Muscle of leg (tissue), 11 donors: Measurements from ENCODE around the gene HS1BP3. TPM values are rescaled to one million over a fixed set of nuclear protein-coding genes. Genes with fewer than 3 reads are reported as not detected.

Experiments used
- DNase-seq: peaks from one replicate; pipeline ENCODE4 v3.0.0; 2013
- H3K27ac ChIP-seq: one replicate; pipeline ENCODE4 v1.5.1; 2013; ENCODE audit warnings: mild to moderate bottlenecking, low read length, control low read depth
- H3K27me3 ChIP-seq: one replicate; pipeline ENCODE4 v1.6.1; 2013; ENCODE audit warnings: low read length; ENCODE audit not compliant: control insufficient read depth, insufficient read depth
- H3K36me3 ChIP-seq: one replicate; pipeline ENCODE4 v1.6.1; 2013; ENCODE audit warnings: low read length; ENCODE audit not compliant: control insufficient read depth, insufficient read depth
- H3K4me1 ChIP-seq: one replicate; pipeline ENCODE4 v1.6.1; 2013; ENCODE audit warnings: low read length; ENCODE audit not compliant: control insufficient read depth, insufficient read depth
- H3K4me3 ChIP-seq: one replicate; pipeline ENCODE4 v1.5.1; 2013; ENCODE audit warnings: low read length, control low read depth
- H3K9me3 ChIP-seq: replicated peaks from 2 replicates; pipeline ENCODE4 v1.6.1; 2013; ENCODE audit warnings: low read depth, low read length; ENCODE audit not compliant: control insufficient read depth
- WGBS: methylation state at CpG from one replicate; pipeline ENCODE4 v1.1.5; 2013; ENCODE audit warnings: missing lambda C conversion rate; ENCODE audit not compliant: insufficient coverage; 5-methylcytosine and 5-hydroxymethylcytosine counted together
- polyA plus RNA-seq, 8 donors: library from polyadenylated mRNA; unstranded; fragments of 120-200 nt; gene quantifications; one replicate each; pipeline versions ENCODE4 v1.2.1 to v1.2.3, GENCODE V29; 2013; ENCODE audit warnings: inconsistent platforms in 1 of 8, low replicate concordance in 1 of 8; ENCODE audit not compliant: insufficient read length in 8 of 8, insufficient read depth in 1 of 8
- total RNA-seq: library from RNA; stranded (reverse); fragments of 120-200 nt; gene quantifications from one replicate; pipeline ENCODE4 v1.2.4, GENCODE V29; 2013

Gene HS1BP3
- total and polyA plus RNA-seq, 9 donors, result 7.1 to 11.5 (median 9.8) TPM

- H3K27ac ChIP-seq, result no peak overlapping the region
- peaks cover 51% of the 10 kb centered on the region for H3K4me1 ChIP-seq
Measured at GRCh38 chr2:20593072-20594034, 57.5 kb downstream of the HS1BP3 start.

GRCh38 chr2:20592106-20593071, 58.5 kb downstream of the HS1BP3 start:
- Histone ChIP-seq H3K36me3 (no peaks in the 10 kb centered on the region), H3K4me3 (no peak overlapping the region), H3K9me3 (no peaks in the 10 kb centered on the region), H3K4me1 (peaks cover 46% of the 10 kb centered on the region), H3K27me3 (no peaks in the 10 kb centered on the region), H3K27ac (no peak overlapping the region)
- no peak for DNase-seq
- WGBS, result 77% methylated on average over 18 of the region's 22 CpGs

More at GRCh38 chr2:20593072-20594034, 57.5 kb downstream of the HS1BP3 start:
- DNase-seq, result no peak
- Histone ChIP-seq H3K9me3 (no peaks in the 10 kb centered on the region), H3K4me3 (no peak overlapping the region), H3K36me3 (no peaks in the 10 kb centered on the region), H3K27me3 (no peaks in the 10 kb centered on the region)
- 76% methylated on average over 16 of the region's 18 CpGs for WGBS

GRCh38 chr2:20590704-20591515, 60.0 kb downstream of the HS1BP3 start:
- DNase-seq, result peak; percentile 65
- WGBS, result 67% methylated on average over 9 of the region's 11 CpGs
- peaks cover 47% of the 10 kb centered on the region for H3K4me1 ChIP-seq
- no peaks in the 10 kb centered on the region for H3K9me3 ChIP-seq
- no peak overlapping the region for H3K4me3 ChIP-seq
- no peaks in the 10 kb centered on the region for H3K27me3 ChIP-seq
- H3K36me3 ChIP-seq, result no peaks in the 10 kb centered on the region
- peak overlapping the region; percentile 29 for H3K27ac ChIP-seq

GRCh38 chr2:20589975-20590703, 60.8 kb downstream of the HS1BP3 start:
- no peak overlapping the region for H3K4me3 ChIP-seq
- H3K4me1 ChIP-seq, result peaks cover 47% of the 10 kb centered on the region
- H3K9me3 ChIP-seq, result no peaks in the 10 kb centered on the region
- H3K27ac ChIP-seq, result no peak overlapping the region
- H3K27me3 ChIP-seq, result no peaks in the 10 kb centered on the region
- DNase-seq, result no peak
- H3K36me3 ChIP-seq, result no peaks in the 10 kb centered on the region
- 71% methylated on average over 11 of the region's 14 CpGs for WGBS

GRCh38 chr2:20588918-20589871, 61.7 kb downstream of the HS1BP3 start:
- peaks cover 54% of the 10 kb centered on the region for H3K4me1 ChIP-seq
- DNase-seq, result no peak
- WGBS, result 79% methylated on average over 10 of the region's 11 CpGs
- H3K9me3 ChIP-seq, result no peaks in the 10 kb centered on the region
- H3K36me3 ChIP-seq, result no peaks in the 10 kb centered on the region
- no peaks in the 10 kb centered on the region for H3K27me3 ChIP-seq
- H3K4me3 ChIP-seq, result no peak overlapping the region
- H3K27ac ChIP-seq, result no peak overlapping the region

GRCh38 chr2:20585710-20586594, 64.9 kb downstream of the HS1BP3 start:
- H3K4me1 ChIP-seq, result peaks cover 64% of the 10 kb centered on the region

GRCh38 chr2:20585359-20585709, 65.6 kb downstream of the HS1BP3 start:
- H3K36me3 ChIP-seq, result no peaks in the 10 kb centered on the region
- H3K27ac ChIP-seq, result peak overlapping the region; percentile 66

More at GRCh38 chr2:20585710-20586594, 64.9 kb downstream of the HS1BP3 start:
- DNase-seq, result peak; percentile 76
- 91% methylated on average over 13 of the region's 22 CpGs for WGBS
- H3K4me3 ChIP-seq, result no peak overlapping the region
- peaks cover 6% of the 10 kb centered on the region for H3K9me3 ChIP-seq
- H3K27ac ChIP-seq, result peak overlapping the region; percentile 59
- no peaks in the 10 kb centered on the region for H3K27me3 ChIP-seq
- no peaks in the 10 kb centered on the region for H3K36me3 ChIP-seq

More at GRCh38 chr2:20585359-20585709, 65.6 kb downstream of the HS1BP3 start:
- 72% methylated on average over 3 of the region's 5 CpGs for WGBS
- Histone ChIP-seq H3K27me3 (no peaks in the 10 kb centered on the region), H3K4me1 (peaks cover 61% of the 10 kb centered on the region), H3K4me3 (no peak overlapping the region), H3K9me3 (peaks cover 6% of the 10 kb centered on the region)
- no peak for DNase-seq
